Fibroblast of the conjunctiva (primary cell): ENCODE data around the gene EXOSC3.

Experiments used
- DNase-seq: peaks from one replicate; pipeline ENCODE4 v3.0.0-alpha.2; 2010; ENCODE audit warnings: low read depth

The EXOSC3 gene

GRCh38 chr9:37732086-37732741, 52.6 kb downstream of the EXOSC3 start:
- DNase-seq, result no peak

GRCh38 chr9:37730839-37731238, 54.0 kb downstream of the EXOSC3 start:
- no peak for DNase-seq

- no peak for DNase-seq
These were observed 54.6 kb downstream of the EXOSC3 start for GRCh38 chr9:37730256-37730655.
